Measurements from ENCODE around the gene UNC5C.

Gene UNC5C

DNA sequence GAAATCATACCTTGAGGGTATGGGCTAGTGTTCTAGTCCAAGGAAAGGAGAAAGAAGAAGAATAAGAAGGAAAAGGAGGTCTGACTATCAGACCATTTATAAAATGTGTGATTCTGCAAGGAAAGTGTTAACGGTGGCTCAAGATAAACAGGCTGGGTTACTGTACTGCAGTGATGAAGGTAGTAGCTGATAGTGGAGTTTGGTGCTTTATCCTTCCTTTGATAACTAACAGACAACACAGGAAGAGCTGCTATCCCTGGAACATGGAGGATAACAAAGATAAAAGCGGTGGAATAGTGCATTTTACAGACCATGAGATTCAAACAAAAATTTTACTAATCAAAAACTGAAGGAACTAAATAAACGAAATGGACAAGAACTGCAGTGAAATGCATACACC, 2.6 kb downstream of the UNC5C start:
- no peak for DNase-seq

DNA sequence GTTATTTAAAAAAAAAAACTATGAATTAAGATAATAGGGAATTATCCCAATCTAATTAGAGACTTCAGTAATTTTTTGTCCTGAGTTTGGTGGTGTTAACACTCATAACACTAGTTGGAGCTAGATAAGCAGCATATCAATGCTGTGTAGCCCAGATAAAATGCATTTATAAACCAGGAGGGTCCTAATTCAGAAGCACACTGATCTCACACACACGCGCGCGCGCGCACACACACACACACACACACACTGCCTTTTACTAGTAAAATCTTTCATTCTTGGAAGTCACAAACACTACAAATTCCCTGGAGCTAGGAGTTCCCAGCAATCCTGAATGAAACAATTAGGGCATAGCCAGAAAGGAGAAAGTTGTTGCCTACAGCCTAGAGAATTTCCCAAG, 3.2 kb downstream of the UNC5C start:
- no peak for DNase-seq

DNA sequence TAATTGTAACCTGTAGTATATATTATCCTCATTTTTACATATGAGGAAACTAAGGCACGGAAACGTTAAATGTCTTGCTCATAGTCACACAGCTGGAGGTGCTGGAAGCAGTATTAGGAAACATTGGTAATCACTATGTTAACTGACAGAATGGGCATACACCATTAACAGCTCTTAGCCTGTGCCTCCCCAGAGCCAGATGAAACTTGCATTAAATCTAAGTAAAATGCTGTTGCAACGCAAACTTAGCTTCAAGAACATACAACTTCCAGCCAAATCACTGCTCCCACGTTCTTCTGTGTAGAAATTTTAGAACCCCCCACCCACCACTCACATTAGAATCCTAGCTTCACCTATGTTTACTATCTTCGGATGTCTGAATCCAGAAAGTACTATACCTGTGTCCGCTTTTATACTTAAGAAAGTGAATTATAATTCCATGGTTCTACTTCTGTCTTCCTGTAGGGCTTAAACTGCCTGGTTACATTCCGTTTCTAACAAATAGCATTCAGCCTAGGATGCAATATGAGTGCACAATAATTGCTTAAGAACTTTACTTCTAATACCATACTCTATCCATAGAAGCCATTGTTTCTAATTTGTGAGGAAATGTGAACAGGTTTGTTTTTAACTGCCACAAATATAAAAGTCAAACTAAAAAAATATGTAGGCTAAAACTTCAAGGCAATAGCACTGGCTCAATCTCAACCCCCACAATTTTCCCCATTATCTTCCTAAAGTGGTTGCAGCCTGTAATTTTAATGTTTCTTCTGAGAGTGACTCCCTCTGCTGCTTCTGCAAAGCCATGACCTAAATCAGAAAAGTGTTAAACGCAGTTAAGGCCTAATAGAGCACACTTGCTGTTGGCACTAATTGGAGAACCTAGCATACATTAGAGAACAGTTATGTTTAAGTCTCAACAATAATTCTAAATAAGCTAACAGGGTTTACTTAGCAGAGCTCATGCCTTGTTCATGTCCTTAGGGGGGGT, 4.4 kb downstream of the UNC5C start:
- no peak for DNase-seq

DNA sequence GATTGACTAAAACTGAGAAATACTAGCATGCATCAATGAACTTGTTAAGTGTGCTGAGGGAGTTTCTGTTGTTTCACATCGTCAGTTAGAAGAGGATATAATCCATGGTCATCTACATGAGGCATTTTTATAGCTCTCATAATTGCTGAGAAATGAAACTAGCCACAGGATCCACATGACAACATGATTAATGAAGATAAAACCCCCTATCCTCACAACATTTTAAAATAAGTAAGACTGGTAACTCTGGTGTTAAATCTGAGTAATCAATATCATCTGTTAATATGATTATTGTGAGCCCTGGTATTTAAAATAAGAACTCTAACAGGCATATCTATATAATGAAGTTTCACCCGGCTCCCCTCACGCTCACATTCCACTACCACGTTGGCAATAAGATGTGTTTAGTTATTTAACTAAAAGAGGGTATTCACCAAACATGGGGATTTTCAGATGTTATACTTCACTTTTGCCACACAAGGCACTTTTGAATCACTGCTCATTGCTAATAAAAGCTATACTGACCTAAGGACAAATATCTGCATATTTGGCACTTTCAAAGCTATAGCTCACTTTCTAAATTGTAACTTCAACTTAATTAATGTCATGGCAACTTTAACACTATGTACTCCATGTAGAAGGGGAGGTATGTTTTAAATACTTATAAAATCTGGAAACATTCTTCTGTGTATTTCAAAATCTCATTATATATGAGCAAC, 6.7 kb downstream of the UNC5C start:
- DNase-seq: no peak

DNA sequence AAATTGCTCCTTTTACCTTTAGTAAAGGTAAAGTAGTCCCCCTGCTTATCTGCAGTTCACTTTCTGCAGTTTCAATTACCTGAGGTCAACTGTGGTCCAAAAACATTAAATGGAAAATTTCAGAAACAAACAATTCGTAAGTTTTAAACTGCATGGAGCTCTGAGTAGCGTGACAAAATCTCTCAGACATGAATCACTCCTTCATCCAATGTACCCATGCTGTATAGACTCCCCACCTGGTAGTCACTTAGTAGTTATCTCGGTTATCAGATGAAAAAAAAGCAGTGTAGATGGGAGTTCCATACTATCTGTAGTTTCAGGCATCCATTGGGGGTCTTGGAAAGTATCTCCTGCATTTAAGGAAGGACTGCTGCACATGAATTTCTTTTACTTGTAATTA, 7.7 kb downstream of the UNC5C start:
- no peak for DNase-seq

DNA sequence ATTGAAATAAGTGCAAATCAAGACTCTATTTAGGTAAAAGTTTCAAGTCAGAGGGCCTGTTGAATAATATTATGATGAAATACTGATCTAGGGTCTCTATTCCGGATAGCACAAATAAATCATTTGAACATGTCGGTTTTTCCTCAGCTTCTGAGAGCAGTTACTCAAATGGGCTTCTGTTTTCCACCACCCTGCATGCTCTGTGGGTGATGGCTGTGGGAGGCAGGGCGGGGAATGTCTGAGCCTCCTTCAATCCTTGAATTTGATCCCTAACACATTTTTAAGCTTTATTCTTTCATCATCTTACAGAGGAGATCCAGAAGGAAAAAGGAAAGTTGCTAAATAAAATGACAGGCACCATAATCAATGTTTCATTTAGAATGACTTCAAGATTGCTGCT, 8.5 kb downstream of the UNC5C start:
- no peak for DNase-seq

DNA sequence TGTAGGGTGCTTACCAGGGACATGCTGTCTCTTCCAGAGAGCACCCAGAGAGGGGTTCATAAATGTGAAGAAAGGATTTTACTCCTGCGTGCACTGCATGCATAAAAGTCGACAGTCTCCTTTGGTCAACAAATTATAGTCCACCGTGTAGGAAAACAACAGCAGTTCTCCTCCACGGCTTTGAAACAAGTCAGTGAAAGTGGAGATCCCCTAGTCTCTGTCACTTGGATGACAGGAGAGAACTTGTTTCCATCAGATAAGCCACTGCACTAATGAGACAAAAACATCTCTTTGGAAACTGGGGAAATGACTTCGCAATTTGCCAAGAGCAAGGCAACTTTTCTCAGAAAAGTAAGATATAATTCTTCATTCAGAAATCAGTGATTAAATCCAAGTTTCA, 9.7 kb downstream of the UNC5C start:
- no peak for DNase-seq

DNA sequence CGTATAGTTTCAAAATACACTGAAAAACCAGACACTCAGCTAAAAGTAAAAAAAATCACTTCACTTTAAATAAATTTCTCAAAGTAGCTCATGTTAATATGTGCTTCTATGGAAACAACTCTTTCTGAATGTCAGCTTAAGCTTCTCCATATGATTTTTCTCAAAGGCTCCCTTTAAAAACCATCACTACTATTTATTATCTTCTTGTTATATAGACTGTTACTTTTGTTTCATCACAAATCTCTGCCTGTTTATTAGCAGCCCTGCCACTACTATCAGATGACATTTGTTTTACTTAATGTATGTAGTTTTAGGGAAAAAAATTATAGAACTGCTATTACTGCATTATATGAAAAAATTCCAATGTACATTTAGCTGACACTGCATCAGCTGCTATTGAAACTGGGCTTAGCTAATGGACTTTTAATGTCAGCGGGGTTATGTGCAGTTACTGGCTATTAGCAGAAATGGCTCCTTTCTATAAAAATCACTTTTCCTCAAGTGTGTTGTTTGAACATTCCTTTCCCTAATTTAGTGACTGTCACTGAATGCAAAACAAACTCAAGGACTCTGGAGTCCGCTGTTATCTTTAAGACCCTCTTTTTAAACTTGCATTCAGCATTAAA, 10.8 kb downstream of the UNC5C start:
- no peak for DNase-seq

DNA sequence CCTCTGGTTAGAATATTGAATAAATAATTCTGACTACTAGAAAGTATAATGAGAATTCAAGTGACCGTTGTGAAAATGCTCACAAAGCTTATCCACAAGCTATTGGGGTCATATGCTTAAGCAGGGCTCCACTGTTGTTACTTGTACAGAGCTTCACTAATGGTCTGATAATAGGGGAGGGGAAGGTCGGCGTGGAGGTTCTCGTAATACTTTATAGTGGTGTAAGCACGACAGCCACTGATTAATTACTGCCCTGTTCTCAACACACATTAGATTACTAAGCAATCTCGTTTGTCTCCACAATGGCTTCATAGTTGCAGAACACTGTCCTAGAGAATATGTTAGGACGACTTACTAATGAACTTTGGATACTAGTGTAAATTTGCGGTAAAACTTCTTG, 11.6 kb downstream of the UNC5C start:
- DNase-seq: no peak

DNA sequence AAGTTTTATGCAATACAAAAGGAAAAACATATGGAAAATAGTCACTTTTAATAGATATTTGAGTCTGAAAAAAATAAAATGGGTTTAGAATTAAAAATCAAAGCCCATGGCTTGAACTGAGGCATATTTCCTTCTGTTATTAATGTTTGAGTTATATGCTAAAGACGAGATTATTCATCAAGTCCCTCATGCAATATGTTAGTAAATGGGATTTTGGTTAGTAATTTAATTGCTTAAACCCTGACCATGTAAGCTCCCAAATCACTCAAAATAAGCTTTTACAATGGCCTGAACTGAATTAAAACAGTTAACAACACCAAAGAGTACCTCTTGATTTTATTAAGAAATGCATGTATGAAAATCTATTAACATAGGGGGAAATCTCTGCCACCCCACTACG, 12.1 kb downstream of the UNC5C start:
- DNase-seq: no peak

DNA sequence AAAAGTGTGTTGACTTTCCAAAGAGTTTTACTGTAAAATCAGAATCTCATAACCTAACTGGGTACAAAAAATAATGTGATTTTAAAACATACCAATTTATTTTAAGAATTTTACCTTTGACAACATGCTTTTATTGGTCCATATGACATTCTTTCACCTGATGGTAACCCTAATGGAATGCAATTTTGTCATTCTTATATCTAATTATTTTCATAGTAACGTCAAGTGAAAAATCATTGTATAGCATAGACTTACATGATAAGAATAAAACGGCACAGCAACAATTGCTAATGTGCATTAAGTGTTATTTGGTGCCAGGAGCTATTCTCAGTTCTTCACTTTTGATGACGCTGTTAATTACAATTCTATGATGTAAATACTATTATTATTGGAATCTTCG, 13.6 kb downstream of the UNC5C start:
- DNase-seq: no peak

DNA sequence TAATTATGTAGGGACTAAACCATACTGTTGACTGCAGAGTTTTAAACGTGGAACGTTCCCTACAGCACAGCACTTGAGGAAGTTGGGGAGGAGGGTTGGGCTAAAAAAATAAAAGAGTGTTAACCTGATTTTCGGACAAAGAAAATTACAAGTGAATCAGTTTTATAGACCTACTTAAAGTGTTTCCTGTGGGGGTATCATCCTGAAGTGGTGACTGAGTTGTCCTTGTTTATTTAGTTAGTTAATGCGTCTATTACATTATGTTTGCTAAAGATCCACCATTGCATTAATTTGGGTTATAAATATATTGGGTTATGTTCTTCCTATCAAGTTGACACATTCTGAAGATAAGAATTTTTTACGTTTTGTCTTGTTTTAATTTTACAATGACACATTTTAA, 14.7 kb downstream of the UNC5C start:
- DNase-seq: no peak

DNA sequence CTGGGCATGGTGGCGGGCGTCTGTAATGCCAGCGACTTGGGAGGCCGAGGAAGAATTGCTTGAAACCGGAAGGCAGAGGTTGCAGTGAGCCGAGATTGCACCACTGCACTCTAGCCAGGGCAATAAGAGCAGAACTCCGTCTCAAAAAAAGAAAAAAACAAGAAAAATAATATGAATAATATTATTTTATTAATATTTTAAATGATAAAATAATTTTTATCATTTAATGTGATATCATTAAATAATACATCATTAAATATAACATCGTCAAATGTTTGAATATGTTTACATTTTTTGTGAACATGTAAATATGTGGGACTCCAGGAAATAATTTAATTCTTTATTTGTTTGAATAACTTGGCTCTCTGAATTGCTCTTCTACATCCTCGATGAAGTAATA, 15.5 kb downstream of the UNC5C start:
- no peak for DNase-seq

DNA sequence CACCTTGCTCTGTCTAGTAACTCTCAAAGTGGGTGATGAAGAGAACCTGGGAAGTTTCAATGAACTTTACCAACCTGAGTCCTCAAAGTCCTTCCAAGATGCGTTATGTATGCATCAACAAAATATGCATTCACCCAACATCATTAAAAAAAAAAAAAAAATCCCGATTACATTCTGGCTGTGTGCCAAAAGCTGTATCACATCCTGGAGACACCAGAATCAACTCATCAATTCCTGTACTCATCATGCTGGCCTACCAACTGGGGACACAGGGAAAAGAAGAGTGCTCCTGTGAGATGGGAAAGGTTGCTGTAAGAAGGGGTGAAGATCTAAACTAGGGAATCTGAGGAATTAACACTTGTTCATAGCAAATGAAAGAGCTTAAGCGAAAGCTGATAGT, 16.5 kb downstream of the UNC5C start:
- DNase-seq: no peak

DNA sequence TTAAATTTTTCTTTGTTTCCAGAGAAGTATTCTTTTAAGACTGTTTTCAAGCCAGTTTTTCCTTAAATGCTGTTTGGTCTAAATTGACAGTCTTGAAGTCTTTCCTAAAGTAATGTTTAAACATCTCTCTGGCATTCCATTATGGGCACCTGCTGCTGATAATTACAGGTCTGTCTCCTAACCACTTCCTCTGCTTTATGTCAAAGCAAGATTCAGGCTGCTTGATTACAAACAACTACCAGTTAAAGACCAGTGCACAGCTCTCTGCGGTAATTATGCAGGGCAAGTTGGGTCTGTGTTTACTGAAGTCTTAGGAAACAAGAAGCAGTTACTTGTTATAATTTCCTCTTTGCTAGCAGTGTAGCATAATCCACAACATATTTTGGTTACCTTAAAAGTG, 17.6 kb downstream of the UNC5C start:
- DNase-seq: no peak

DNA sequence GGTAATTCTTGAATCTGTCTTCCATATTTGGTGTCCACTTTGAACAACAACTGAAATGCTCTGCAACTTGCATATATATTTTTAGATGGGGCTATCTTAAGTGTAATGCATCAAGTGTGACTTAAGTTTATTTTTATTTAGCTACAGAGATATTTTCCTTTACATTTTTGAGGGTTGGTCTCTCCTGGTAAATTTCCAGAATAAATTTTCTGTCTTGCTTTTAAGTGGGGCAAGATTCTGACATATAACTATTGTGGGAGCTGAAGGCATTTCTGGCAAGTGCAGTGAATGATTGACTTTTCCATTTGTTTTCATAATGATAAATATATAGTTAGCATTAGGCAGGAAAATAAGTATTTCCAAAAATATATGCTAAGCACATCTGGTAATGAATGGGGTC, 18.8 kb downstream of the UNC5C start:
- no peak for DNase-seq

DNA sequence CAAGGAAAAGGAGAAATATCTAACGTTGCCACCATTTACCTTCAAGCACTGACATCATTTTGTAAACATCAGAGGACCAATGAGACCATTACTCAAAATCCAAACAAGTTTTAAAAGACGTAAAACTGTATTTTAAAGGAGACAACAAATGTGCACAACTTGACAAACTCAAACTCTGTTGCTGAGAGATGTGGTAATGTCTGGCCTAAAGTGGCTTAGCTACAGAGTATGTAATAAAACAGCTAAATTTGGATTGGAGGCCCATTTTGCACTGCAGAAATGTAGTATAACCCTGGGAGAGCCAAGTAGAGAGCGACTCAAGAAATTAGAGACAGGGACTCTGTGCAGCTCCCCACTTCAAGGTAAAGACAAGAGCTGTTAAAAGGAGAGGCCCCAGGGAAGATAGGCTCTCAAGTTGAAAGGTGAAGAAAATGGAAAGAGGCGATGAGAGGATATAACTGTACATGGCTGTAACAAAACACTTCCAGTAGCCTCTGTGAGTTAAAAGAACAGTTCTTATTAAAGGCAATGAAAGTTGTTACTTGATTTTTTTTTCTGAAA, 20.3 kb downstream of the UNC5C start:
- no peak for DNase-seq

DNA sequence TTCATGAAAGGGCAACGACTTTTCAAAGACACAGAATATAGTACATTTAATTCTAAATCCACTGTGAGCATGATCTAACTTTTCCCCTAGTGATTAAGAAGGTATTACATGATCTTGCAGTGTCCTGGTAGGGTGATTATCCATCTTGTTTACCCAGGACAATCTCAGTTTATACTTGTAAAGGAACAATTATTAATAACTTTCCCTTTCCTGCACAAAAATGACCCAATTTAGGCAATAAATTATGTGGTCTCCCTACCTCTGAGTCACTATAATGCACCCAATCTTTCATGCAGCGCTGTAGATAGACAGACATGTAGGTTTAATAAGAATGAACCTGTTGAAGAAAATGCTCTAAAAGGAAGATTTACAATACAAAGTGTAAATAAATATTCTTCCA, 22.7 kb downstream of the UNC5C start:
- DNase-seq: no peak

DNA sequence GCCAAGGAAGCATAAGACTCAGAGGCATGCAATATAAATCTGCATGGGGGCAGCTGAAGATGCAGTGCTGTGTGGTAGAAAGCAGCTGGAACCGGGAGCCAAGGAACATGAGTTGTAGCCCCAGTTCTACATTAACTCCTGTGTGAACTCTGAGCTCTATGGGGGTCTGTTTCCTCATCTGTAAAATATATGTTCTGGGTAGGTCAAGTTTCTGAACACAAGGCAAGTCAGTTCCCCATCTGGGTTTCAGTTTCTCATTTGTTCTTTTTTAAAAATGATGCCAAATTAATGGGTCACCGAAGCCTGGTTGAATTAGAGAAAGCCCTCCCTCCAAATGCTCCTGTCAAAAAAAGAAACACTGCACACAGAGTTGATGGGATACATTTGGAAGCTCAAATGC, 24.0 kb downstream of the UNC5C start:
- DNase-seq: no peak

DNA sequence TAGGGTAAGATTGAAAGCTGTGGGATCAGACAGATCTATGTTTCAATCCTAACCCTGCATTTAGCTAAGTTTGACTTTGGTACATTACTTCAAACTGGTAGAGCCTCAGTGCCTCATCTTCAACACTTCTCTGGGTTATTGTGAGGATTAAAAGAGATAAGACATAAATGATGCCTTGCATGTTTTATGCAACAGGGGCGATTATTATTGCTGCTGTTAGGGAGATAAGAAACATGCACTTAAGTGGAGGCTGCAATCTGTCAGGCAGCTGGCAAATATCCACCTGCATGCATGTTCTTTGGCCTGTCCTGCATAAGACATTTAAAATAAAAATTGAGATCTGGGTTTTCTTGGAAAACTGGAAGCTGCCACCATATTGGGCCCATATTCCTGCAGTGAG, 24.6 kb downstream of the UNC5C start:
- no peak for DNase-seq

DNA sequence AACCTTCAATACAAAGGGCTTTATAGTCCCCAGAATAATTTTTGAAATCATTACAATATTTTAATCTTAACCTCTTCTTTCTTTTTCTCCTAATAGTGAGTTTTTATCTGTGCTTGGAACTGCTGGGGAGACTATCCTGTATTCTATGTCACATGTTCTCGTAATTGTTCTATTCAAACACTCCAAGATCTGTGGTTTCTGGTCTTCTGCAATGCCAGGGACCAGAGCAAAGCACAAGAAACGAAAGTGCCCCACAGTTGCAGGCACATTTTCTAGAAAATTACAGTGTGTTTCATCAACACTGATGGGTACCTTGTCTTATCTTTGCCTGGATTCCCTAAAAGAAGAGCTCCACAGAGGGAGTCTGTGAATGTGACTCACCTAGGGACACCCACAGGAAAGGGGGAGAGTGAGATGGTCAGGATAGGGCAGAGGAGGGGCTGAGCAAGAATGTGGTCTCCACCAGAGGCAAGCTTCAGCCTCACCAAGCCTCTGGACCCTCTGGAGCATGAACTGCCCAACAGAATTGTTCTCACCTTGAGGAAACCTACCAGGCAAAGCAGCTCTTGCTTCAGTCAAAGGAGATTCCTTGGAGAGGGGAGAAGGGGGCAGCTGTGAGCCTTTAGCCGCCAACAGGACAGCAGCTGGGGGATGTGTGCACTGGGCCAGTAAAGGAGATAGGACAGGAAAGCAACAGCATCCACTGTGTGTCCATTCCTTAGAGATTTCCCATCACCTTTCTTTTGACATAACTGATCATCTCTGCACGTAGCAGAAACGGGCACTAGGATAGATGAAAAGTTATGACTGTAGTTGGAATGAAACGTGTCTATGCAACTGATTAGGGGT, 25.9 kb downstream of the UNC5C start:
- no peak for DNase-seq

DNA sequence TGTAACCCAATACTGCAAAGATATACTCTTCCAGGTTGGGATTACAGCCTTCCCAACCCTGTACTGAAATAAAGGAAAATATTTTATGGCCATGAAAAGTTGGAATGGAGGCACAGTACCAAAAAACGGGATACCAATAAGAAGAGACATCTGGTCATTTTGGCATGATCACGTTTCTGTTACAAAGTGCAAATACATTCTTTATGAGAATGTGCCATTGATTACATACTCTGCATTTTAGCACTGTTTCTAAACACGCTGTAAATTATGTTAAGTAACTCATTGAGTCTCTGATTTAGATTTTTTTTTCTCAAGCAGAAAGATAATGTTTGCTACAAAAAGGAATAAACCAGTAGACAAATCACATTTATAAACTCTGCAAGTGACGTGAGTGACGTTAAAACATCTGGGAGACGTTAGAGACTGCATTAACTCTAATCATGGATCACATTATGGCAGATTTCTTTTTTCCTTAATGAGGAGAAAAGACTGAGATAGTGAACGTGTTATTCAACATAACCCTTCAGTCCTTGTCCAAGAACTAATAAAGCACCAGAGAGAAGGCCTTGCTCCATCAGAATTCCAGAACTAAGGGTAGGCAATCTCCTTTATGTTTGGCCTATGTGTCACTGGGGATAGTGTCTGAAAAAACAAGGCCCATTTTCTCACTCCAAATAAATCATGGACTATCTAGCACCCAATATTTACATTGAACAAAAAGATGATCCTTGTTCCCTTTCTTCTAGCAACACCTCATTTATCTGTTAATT, 31.0 kb downstream of the UNC5C start:
- DNase-seq: no peak

All from fibroblast of skin of right biceps (primary cell).